Right lobe of liver (tissue), 6 donors: ENCODE data around the gene ZRANB1. TPM values are rescaled to one million over a fixed set of nuclear protein-coding genes. Genes with fewer than 3 reads are reported as not detected.

ENCODE experiments used
- ATAC-seq, 4 donors: fragments of 200-7000 bp; cut with Tn5 transposase; one replicate each; pipeline ENCODE4 v1.9.1; 2020; ENCODE audit warnings: mild to moderate bottlenecking in 4 of 4, moderate library complexity in 4 of 4
- DNase-seq, 3 donors: peaks; one replicate each; pipeline ENCODE4 v3.0.0-alpha.2; 2020
- H3K27ac ChIP-seq, 3 donors: fragments of 200-600 bp; one replicate each; pipeline ENCODE4 v1.8.0; 2022
- H3K27me3 ChIP-seq, 2 donors: fragments of 200-600 bp; one replicate each; pipeline ENCODE4 v1.8.0; 2022
- H3K36me3 ChIP-seq, 4 donors: fragments of 200-600 bp; sonication (generic) in 1 of 4; one replicate each; pipeline versions ENCODE4 v1.5.1 to v1.8.0; 2017 to 2022; ENCODE audit warnings: control low read depth in 1 of 4
- H3K4me1 ChIP-seq, 4 donors: fragments of 200-600 bp; sonication (generic) in 1 of 4; one replicate each; pipeline versions ENCODE4 v1.5.1 to v1.8.0; 2017 to 2022; ENCODE audit warnings: control low read depth in 1 of 4
- H3K4me3 ChIP-seq, 3 donors: fragments of 200-600 bp; one replicate each; pipeline ENCODE4 v1.8.0; 2022
- H3K9me3 ChIP-seq, 4 donors: fragments of 200-600 bp; sonication (generic) in 1 of 4; one replicate each; pipeline versions ENCODE4 v1.5.1 to v1.8.0; 2017 to 2022; ENCODE audit warnings: control low read depth in 1 of 4
- CTCF ChIP-seq, 4 donors: fragments of 200-600 bp in 3 of 4; fragments of 450-650 bp in 1 of 4; IDR thresholded peaks; one replicate each; pipeline versions ENCODE4 v1.5.1 to v1.8.0; 2016 to 2022; ENCODE audit warnings: antibody characterized with exemption in 4 of 4, mild to moderate bottlenecking in 2 of 4
- POLR2A ChIP-seq: fragments of 450-650 bp; IDR thresholded peaks from one replicate; pipeline ENCODE4 v1.6.1; 2017; ENCODE audit warnings: antibody characterized with exemption, mild to moderate bottlenecking
- WGBS: methylation state at CpG from one replicate; pipeline ENCODE4 v1.1.6; 2018; ENCODE audit warnings: low coverage, low lambda C conversion rate; ENCODE audit not compliant: insufficient coverage; ENCODE audit errors: missing lambda C conversion rate; 5-methylcytosine and 5-hydroxymethylcytosine counted together
- intact Hi-C, 2 donors: fragments of 100-400 bp; cut with DNase I; formaldehyde crosslinking; loops; one replicate each; pipeline versions ENCODE4 v1.11.2 to v1.14.1; 2022
- total RNA-seq, 6 experiments: library from RNA; depleted of rRNA in 2 of 6; stranded (reverse); fragments of >200 nt in 2 of 6; fragmentation: NEBNext Ultra II Directional in 3 of 6; extraction: Animal tissue kit (Norgen Biotek cat#: 25700) in 3 of 6; gene quantifications; one replicate each; pipeline versions ENCODE4 v1.1.0 to v1.2.4, GENCODE V29; 2016 to 2023
- donor health status: DM: no; HTN: yes; CAD: no.
- donor health status: DM: no; HTN: no; CAD: no.
- donor health status: DM: no; HTN: no; CAD: no.
- donor health status: DM: no; HTN: yes; CAD: no.
- donor health status: DM: no; HTN: yes; CAD: no.

The ZRANB1 gene
- total RNA-seq, 6 experiments from 2014 or later, result 8.6 to 17.6 (median 11.6) TPM

DNA sequence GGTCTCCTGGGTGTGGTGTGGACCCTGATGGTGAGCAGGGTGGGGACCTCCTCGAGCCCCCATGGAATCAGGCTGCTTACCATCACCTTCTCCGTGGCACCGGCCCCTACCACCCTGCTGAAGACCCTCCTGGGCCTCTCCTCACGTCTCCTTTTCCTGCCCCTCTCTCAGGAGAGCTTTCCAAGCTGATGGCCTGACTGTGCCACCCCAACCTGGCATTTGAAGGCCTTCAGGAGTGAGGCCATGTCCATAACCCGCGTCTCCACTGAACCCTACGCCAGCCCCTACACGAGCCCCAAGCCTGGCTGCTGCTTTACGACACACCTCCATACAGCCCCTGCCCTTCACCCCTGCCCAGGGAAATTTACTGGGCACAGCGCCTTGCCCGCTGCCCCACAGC lies 55.4 kb downstream of the ZRANB1 start:
- 97% methylated on average over 6 of the region's 11 CpGs for WGBS

DNA sequence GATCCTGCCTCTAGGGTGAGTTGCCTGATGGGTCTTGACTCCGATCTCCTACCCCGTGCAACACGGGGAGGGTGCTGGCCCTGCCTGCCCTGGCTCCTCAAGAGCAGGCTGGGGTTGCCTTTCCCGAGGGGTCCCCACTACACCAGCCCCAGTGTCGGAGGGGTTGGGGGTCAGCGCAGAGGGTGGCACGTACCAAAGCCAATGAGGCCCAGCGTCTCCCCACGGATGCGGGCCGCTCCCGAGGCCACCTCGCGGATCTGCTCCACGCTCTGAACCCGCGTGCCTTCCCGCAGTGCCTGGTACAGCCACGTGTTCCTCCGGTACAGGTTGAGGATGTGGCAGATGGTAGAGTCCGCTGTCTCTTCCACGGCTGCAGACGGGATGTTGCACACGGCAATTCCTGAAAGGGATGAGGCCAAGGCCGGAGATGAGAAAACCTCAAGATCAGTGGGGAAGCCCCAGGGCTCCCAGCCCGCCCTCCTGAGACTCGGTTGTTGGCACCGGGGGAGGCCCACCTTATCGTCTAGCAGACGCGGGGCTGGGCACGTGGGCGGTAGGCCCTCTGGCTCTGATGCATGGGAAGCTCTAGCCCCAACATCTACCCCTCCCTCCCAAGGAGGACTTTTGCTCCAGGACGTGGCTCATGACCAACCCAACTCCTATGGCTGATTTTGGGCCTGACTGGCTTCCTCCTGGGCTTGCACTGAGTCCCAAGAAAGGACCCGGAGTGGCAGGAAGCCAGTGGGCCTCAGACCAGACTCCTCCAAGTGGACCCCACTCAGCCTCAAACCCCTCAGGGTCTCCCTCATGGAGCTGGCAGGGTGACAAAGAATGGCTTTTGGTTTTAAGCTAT lies 56.1 kb downstream of the ZRANB1 start:
- no peaks in the 10 kb centered on the region for H3K27me3 ChIP-seq
- H3K36me3 ChIP-seq, result peaks cover 0 to under 1% (median 0%) of the 10 kb centered on the region in 4 donors
- H3K4me3 ChIP-seq, result no peak overlapping the region
- no peak overlapping the region for H3K27ac ChIP-seq
- ATAC-seq, result no peak
- no peaks in the 10 kb centered on the region for H3K9me3 ChIP-seq
- WGBS, result 87% methylated on average over 10 of the region's 35 CpGs
- no peaks in the 10 kb centered on the region for H3K4me1 ChIP-seq
- TF ChIP-seq CTCF (IDR thresholded peaks at IDR 0.05) (no peak), POLR2A (no peak)
- peak; percentile 16 to 46 (median 46) for DNase-seq
- intact Hi-C loops, result loop anchor here in 1 of 2 donors (10.0 kb wide), 1 partner anchor 57 kb away; no protein-coding TSS in a partner anchor

More for the DNA sequence above, 55.4 kb downstream of the ZRANB1 start:
- Histone ChIP-seq H3K36me3 (peaks cover 0 to 3% (median 0%) of the 10 kb centered on the region in 4 donors), H3K9me3 (no peaks in the 10 kb centered on the region), H3K4me1 (no peaks in the 10 kb centered on the region), H3K27ac (no peak overlapping the region), H3K27me3 (no peaks in the 10 kb centered on the region), H3K4me3 (no peak overlapping the region)
- no peak for TF ChIP-seq POLR2A
- no peak for TF ChIP-seq CTCF (IDR thresholded peaks at IDR 0.05)
- DNase-seq, result peak in 2 of 3 donors; percentile 40 to 41
- no peak for ATAC-seq
- intact Hi-C loops, result loop anchor here in 1 of 2 donors (10.0 kb wide), 1 partner anchor 57 kb away; no protein-coding TSS in a partner anchor

- peak in 2 of 4 donors; percentile 6 to 13 for ATAC-seq
- H3K36me3 ChIP-seq, result no peaks in the 10 kb centered on the region
- 67% methylated on average over 6 of the region's 16 CpGs for WGBS
- DNase-seq, result peak; percentile 10 to 48 (median 32)
- H3K4me1 ChIP-seq, result no peaks in the 10 kb centered on the region
- H3K27me3 ChIP-seq, result no peaks in the 10 kb centered on the region
- intact Hi-C loops, result loop anchor here in 1 of 2 donors (10.0 kb wide), 1 partner anchor 56 kb away; no protein-coding TSS in a partner anchor
- H3K27ac ChIP-seq, result no peak overlapping the region
- TF ChIP-seq CTCF (IDR thresholded peaks at IDR 0.05), result no peak
- TF ChIP-seq POLR2A, result no peak
- H3K4me3 ChIP-seq, result no peak overlapping the region
- no peaks in the 10 kb centered on the region for H3K9me3 ChIP-seq
These were observed 56.8 kb downstream of the ZRANB1 start for GRCh38 chr10:124998624-124999291.

DNA sequence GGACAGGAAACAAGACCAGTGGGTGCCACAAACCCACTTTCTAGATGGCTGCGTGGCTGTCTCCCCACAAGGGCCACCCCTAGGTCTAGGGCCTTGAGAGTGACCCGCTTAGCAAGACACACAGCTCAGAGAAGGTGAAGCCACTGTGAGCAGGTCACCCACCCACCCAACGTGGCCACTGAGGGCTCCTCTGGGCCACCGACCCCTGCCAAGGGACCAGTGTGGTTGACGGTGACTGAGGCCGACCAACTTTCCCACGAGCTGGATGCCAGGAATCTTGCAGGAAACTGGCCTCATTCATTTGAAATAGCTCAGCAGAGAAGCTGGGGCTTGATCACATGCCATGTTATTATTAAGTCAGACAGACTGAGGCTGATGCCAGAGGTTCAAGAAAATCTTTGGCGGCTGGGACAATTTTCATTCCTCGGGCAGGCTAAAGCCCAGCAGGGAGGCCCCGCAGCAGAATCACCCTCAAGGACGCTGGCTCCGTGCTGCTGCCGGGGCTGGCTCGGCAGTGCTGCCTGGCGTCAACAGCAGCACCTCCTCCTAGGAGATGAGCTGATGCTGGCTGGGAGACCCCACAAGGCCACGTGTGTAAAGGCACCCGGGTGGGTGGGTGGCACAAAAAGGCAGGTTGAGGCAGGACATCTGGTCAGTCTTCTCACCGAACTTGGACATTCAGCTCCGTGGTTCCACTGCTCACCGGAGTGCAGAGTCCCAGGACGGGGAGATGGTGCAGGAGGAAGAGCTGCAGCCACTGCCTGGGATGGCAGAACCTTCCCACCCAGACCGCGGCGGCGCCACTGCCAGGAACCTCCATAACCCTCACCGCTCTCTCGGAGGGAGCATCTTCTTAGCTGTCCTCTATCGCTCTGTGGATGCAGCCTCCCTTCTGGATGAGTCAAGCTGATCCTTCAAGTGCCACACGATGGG lies 57.8 kb downstream of the ZRANB1 start:
- H3K9me3 ChIP-seq, result no peaks in the 10 kb centered on the region
- DNase-seq, result peak; percentile 12 to 46 (median 40)
- intact Hi-C loops, result loop anchor here in 1 of 2 donors (10.0 kb wide), 1 partner anchor 55 kb away; no protein-coding TSS in a partner anchor
- WGBS, result 73% methylated on average over 2 of the region's 29 CpGs
- ATAC-seq, result peak in 2 of 4 donors; percentile 1 to 5
- H3K4me3 ChIP-seq, result no peak overlapping the region
- H3K4me1 ChIP-seq, result no peaks in the 10 kb centered on the region
- TF ChIP-seq CTCF (IDR thresholded peaks at IDR 0.05), result no peak
- TF ChIP-seq POLR2A, result no peak
- no peaks in the 10 kb centered on the region for H3K27me3 ChIP-seq
- H3K36me3 ChIP-seq, result no peaks in the 10 kb centered on the region
- H3K27ac ChIP-seq, result no peak overlapping the region
